RKO (cell line): ENCODE data around the gene EHF.
"Not testable (repeated sequence)": the region's sequence is repeated elsewhere in the genome, so short reads cannot be mapped to it uniquely, and the experiment has no call there.

Experiments
- DNase-seq: peaks from one replicate; pipeline ENCODE4 v3.0.0-alpha.2; 2016; ENCODE audit warnings: low spot score

Gene EHF

GRCh38 chr11:34668583-34669053 lies 47.7 kb downstream of the EHF start:
- DNase-seq = no peak

DNA sequence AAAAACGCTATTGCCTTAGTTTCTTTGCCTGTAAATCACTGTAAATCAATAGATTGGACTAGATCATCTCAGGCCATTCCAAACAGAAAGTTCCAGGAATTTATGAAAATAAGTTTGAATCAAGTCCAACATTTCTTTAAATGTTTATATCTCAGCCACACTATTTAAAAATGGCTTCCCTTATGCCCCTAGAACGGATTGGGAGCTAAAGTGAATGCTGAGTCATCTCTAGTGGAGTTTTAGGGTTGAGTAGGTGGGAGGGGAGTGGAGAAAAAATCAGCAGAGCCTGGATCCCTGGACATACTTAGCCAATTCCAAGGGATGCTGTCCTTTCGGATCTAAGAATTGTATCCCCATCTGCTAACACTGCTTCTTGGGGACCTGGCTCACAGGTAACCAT lies 48.6 kb downstream of the EHF start:
- no peak for DNase-seq

- no peak for DNase-seq
Measured at GRCh38 chr11:34671117-34671516, 50.2 kb downstream of the EHF start.

- DNase-seq = no peak
Measured at GRCh38 chr11:34671946-34672345, 51.1 kb downstream of the EHF start.

GRCh38 chr11:34674038-34674437 lies 53.1 kb downstream of the EHF start:
- no peak for DNase-seq

GRCh38 chr11:34676227-34676626 lies 55.3 kb downstream of the EHF start:
- no peak for DNase-seq

DNA sequence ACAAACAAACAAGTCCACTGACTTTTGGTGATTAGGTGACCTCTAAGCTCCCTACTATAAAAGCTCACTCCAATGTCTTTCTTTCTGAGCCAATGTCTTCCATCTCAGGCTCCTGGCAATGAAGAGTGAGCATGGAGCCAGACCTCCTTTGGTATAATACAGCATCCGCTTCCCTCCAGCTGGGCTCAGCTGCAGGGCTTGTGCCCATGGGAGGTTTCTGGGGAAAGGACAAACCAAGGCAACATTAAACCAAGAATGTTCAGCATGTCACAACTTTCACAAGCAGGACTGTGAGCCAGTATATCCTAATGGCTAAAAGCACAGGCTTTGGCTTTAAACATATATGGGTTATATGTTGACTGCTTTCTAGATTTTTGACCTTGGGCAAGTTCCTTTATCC lies 58.8 kb downstream of the EHF start:
- no peak for DNase-seq

DNA sequence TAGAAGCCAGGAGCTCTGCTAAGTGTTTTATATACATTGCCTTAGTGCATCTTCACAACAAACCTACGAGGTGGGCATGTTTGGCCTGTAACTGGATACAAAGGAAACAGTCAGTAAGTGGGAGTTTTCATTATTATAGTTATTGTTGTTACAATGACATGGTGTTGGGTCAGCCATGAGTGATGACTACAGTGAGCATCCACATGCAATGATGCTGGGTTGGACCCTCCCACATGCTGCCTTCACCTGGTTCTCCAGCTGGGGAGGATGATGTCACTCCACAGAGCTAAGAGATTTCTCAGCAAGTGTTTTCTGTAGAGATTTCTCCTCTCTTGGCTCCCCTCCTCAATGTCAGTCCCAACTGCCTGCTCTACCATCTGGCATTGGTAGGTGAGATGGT lies 59.3 kb downstream of the EHF start:
- no peak for DNase-seq

DNA sequence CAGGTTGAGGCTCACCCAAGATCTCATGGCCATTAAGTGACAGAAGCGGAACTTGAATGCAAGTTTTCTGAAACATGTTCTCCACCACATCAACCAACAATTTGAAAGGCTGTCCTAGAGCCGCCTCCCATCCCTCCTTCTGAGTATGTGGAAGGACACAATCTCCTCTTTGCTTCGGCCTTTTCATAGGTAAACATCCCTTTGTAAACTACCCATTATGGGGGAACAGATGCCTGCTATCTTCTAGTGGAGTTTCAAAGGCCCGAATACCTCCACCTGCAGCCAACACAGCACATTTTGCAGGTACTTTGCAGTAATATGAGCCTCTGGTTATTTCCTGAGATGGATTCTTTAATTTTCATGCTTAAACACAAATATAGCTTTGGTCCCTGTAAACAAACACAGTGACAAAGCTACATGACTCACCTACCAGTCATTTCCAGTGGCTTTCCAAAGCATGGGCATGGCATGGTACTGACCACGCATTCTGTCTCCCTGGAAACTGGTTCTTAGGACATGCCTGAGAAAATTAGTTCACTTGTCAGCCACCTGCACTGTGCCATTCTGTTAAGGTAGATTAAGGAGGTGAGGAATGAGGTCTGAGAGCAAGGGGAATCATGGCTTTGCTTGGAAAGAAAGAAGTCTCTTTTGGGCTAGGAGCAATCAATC lies 60.2 kb downstream of the EHF start:
- DNase-seq = peak; percentile 66

DNA sequence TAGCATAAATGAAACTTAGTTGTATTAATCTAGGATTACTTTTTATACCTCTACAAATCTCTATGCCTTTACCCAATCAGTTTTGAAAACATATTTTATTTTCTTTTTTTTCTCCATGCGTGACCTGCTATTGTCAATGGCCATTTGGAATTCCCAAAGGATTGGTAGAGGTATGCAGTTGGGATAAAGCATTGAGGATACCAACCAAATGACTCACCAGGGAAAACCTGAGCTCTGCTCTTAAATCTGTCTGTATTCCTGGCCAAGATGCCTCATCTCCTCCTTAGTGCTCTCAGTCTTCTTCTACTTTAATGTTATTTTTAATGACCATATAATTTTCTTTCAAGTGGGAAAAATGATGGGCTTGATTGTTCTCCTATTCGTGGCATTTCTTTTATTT lies 61.9 kb downstream of the EHF start:
- DNase-seq = no peak

DNA sequence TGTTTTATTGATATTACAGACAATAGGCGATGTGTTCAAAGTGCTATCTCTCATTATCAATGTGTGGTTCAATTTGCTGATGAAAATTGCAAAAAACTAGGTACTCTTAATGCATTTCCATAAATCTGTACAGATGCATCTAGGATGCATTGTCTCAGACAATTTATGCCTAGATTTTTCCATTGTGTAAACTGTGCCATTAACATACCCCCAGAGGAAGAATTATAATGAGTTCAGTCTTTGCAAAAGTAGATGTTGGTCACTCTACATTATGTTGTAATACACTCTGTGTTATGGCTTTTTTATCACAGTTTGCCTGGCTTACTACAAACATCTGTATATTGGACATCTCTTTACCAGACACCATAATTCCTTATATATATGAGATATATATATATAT lies 62.5 kb downstream of the EHF start:
- no peak for DNase-seq

GRCh38 chr11:34685864-34686263 lies 65.0 kb downstream of the EHF start:
- no peak for DNase-seq

DNA sequence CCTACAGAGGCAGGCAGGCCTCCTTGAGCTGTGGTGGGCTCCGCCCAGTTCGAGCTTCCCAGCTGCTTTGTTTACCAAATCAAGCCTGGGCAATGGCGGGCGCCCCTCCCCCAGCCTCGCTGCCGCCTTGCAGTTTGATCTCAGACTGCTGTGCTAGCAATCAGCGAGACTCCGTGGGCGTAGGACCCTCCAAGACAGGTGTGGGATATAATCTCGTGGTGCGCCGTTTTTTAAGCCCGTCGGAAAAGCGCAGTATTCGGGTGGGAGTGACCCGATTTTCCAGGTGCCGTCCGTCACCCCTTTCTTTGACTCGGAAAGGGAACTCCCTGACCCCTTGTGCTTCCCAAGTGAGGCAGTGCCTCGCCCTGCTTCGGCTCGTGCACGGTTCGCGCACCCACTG lies 71.4 kb downstream of the EHF start:
- DNase-seq = not testable (repeated sequence)

GRCh38 chr11:34696862-34697261 lies 76.0 kb downstream of the EHF start:
- no peak for DNase-seq

- no peak for DNase-seq
Measured at GRCh38 chr11:34706709-34707461, 86.0 kb downstream of the EHF start.

- DNase-seq = no peak
Measured at GRCh38 chr11:34707462-34707840, 86.6 kb downstream of the EHF start.
